Astrocyte (in vitro differentiated cells and primary cell): Measurements from ENCODE around the gene SDC4. TPM values are rescaled to one million over a fixed set of nuclear protein-coding genes. Genes with fewer than 3 reads are reported as not detected.

Experiments
- DNase-seq: peaks from one replicate; pipeline ENCODE4 v3.0.0-alpha.2; 2010; ENCODE audit warnings: low read depth
- FAIRE-seq: peaks from 2 replicates; lab custom pipeline; 2011; peaks lifted over from hg19 to GRCh38; lab: Jason Lieb, UNC
- H2AFZ ChIP-seq: 2 replicates; pipeline ENCODE4 v1.6.0; 2012; ENCODE audit warnings: low read depth, low read length, inconsistent platforms
- H3K27ac ChIP-seq: 2 replicates; pipeline ENCODE4 v1.5.1; 2011; ENCODE audit warnings: low read depth, low read length, inconsistent platforms
- H3K27me3 ChIP-seq: 2 replicates; pipeline ENCODE4 v1.6.0; 2011; ENCODE audit warnings: low read length, inconsistent platforms; ENCODE audit not compliant: insufficient read depth
- H3K36me3 ChIP-seq: 2 replicates; pipeline ENCODE4 v1.5.1; 2011; ENCODE audit warnings: low read length, inconsistent platforms; ENCODE audit not compliant: insufficient read depth
- H3K4me1 ChIP-seq: 2 replicates; pipeline ENCODE4 v1.5.1; 2011; ENCODE audit warnings: low read length, inconsistent platforms; ENCODE audit not compliant: insufficient read depth
- H3K4me2 ChIP-seq: 2 replicates; pipeline ENCODE4 v1.6.0; 2012; ENCODE audit warnings: low read length, inconsistent platforms
- H3K4me3 ChIP-seq: 2 replicates; pipeline ENCODE4 v1.5.1; 2011; ENCODE audit warnings: low read depth, mild to moderate bottlenecking, low read length, inconsistent platforms; ENCODE audit not compliant: insufficient read depth
- H3K79me2 ChIP-seq: 2 replicates; pipeline ENCODE4 v1.6.0; 2012; ENCODE audit warnings: mild to moderate bottlenecking, low read length, inconsistent platforms; ENCODE audit not compliant: insufficient read depth
- H3K9ac ChIP-seq: 2 replicates; pipeline ENCODE4 v1.6.0; 2012; ENCODE audit warnings: mild to moderate bottlenecking, low read length, inconsistent platforms
- H3K9me3 ChIP-seq: 2 replicates; pipeline ENCODE4 v1.5.1; 2012; ENCODE audit warnings: low read depth, mild to moderate bottlenecking, low read length, inconsistent platforms; ENCODE audit not compliant: insufficient read depth
- H4K20me1 ChIP-seq: 2 replicates; pipeline ENCODE4 v1.6.0; 2012; ENCODE audit warnings: low read length, inconsistent platforms; ENCODE audit not compliant: insufficient read depth
- H3K27ac Mint-ChIP-seq: one replicate; pipeline ENCODE4 v1.8.0; 2021; ENCODE audit warnings: mild to moderate bottlenecking, mixed read lengths; ENCODE audit not compliant: unreplicated experiment
- H3K27me3 Mint-ChIP-seq: one replicate; pipeline ENCODE4 v1.8.0; 2021; ENCODE audit warnings: low read depth, mixed read lengths; ENCODE audit not compliant: unreplicated experiment
- H3K36me3 Mint-ChIP-seq: one replicate; pipeline ENCODE4 v1.8.0; 2021; ENCODE audit warnings: low read depth, mixed read lengths; ENCODE audit not compliant: unreplicated experiment
- H3K4me1 Mint-ChIP-seq: one replicate; pipeline ENCODE4 v1.8.0; 2021; ENCODE audit warnings: low read depth, mixed read lengths; ENCODE audit not compliant: unreplicated experiment
- H3K4me3 Mint-ChIP-seq: one replicate; pipeline ENCODE4 v1.8.0; 2021; ENCODE audit warnings: mild to moderate bottlenecking, moderate library complexity, mixed read lengths; ENCODE audit not compliant: unreplicated experiment
- H3K9me3 Mint-ChIP-seq: one replicate; pipeline ENCODE4 v1.8.0; 2021; ENCODE audit warnings: mild to moderate bottlenecking, mixed read lengths; ENCODE audit not compliant: unreplicated experiment
- EZH2 ChIP-seq: IDR thresholded peaks from 2 replicates; pipeline ENCODE4 v1.6.1; 2012; ENCODE audit warnings: mild to moderate bottlenecking, low read length, inconsistent platforms; ENCODE audit not compliant: insufficient read depth
- total RNA-seq: library from RNA; stranded (reverse); gene quantifications from 2 replicates; pipeline ENCODE4 v1.2.1, GENCODE V29; 2021
- TF ChIP-seq, protein P1 (sequence below): IDR thresholded peaks from 2 replicates; pipeline ENCODE4 v1.5.1; 2011; ENCODE audit warnings: low read depth, mild to moderate bottlenecking, inconsistent platforms, low read length, moderate library complexity; ENCODE audit not compliant: insufficient read depth

SDC4 gene
- total RNA-seq, 1 donor from 2014 or later = 135 TPM

DNA sequence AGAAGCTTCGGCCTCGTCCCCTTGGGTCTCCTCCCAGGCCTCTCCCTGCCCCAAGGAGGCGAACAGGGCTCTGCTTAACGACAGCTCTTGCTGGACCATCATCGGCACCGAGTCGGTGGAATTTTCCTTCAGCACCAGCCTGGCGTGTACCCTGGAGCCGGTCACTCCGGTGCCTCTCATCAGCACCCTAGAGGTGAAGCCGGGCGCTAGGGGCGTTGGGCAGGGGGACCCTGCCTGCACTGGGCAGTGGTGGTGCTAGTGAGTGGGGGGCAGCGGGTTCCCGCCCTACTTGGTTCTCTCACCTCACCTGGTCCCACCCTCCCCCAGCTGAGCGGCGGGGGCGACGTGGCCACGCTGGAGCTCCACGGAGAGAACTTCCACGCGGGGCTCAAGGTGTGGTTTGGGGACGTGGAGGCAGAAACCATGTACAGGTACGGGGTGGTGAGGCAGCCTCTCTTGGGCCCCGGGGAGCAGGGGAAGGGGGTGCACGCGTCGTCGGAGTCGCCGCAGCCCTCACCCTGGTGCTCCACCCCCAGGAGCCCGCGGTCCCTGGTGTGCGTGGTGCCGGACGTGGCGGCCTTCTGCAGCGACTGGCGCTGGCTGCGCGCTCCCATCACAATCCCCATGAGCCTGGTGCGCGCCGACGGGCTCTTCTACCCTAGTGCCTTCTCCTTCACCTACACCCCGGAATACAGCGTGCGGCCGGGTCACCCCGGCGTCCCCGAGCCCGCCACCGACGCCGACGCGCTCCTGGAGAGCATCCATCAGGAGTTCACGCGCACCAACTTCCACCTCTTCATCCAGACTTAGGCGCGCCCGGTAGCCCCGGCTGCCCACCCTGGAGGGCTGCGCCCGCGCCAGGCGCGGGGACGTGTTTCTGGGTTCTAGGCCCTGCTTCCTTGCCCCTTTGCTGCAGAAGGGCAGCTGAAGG lies 31.8 kb downstream of the SDC4 start:
- Histone ChIP-seq H3K27me3 (peaks cover 20% of the 10 kb centered on the region), H3K36me3 (no peaks in the 10 kb centered on the region), H3K27ac (no peak overlapping the region), H3K4me1 (peaks cover 3% of the 10 kb centered on the region), H3K9me3 (no peaks in the 10 kb centered on the region), H3K4me2 (no peak overlapping the region), H3K79me2 (no peaks in the 10 kb centered on the region), H3K4me3 (no peak overlapping the region), H2AFZ (no peak overlapping the region), H3K9ac (no peak overlapping the region), H4K20me1 (no peaks in the 10 kb centered on the region)
- FAIRE-seq = no peak
- no peak for DNase-seq
- Mint-ChIP-seq H3K9me3 (no peaks in the 10 kb centered on the region), H3K4me1 (no peaks in the 10 kb centered on the region), H3K27ac (no peak overlapping the region), H3K36me3 (no peaks in the 10 kb centered on the region), H3K27me3 (peaks cover 20% of the 10 kb centered on the region), H3K4me3 (no peak overlapping the region)
- TF ChIP-seq, protein P1, sequence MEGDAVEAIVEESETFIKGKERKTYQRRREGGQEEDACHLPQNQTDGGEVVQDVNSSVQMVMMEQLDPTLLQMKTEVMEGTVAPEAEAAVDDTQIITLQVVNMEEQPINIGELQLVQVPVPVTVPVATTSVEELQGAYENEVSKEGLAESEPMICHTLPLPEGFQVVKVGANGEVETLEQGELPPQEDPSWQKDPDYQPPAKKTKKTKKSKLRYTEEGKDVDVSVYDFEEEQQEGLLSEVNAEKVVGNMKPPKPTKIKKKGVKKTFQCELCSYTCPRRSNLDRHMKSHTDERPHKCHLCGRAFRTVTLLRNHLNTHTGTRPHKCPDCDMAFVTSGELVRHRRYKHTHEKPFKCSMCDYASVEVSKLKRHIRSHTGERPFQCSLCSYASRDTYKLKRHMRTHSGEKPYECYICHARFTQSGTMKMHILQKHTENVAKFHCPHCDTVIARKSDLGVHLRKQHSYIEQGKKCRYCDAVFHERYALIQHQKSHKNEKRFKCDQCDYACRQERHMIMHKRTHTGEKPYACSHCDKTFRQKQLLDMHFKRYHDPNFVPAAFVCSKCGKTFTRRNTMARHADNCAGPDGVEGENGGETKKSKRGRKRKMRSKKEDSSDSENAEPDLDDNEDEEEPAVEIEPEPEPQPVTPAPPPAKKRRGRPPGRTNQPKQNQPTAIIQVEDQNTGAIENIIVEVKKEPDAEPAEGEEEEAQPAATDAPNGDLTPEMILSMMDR = no peak
- TF ChIP-seq EZH2 = no peak

GRCh38 chr20:45315672-45316071 lies 32.6 kb downstream of the SDC4 start:
- H3K36me3 Mint-ChIP-seq = peaks cover 3% of the 10 kb centered on the region
- no peak for FAIRE-seq

More at GRCh38 chr20:45315672-45316071, 32.6 kb downstream of the SDC4 start:
- H3K36me3 ChIP-seq = no peaks in the 10 kb centered on the region
- H3K4me1 ChIP-seq = peaks cover 3% of the 10 kb centered on the region
- no peak overlapping the region for H3K4me2 ChIP-seq
- H2AFZ ChIP-seq = no peak overlapping the region
- H3K4me3 Mint-ChIP-seq = no peak overlapping the region
- TF ChIP-seq, protein P1 = no peak
- no peaks in the 10 kb centered on the region for H3K4me1 Mint-ChIP-seq
- no peaks in the 10 kb centered on the region for H4K20me1 ChIP-seq
- no peak overlapping the region for H3K27ac ChIP-seq
- no peak overlapping the region for H3K9ac ChIP-seq
- no peak overlapping the region for H3K4me3 ChIP-seq
- no peak overlapping the region for H3K27ac Mint-ChIP-seq
- H3K27me3 Mint-ChIP-seq = peaks cover 23% of the 10 kb centered on the region
- peaks cover 20% of the 10 kb centered on the region for H3K27me3 ChIP-seq
- H3K9me3 ChIP-seq = no peaks in the 10 kb centered on the region
- H3K9me3 Mint-ChIP-seq = no peaks in the 10 kb centered on the region
- H3K79me2 ChIP-seq = no peaks in the 10 kb centered on the region
- DNase-seq = no peak
